Osteoblast (primary cell): ENCODE data around the gene FBXO24. TPM values are rescaled to one million over a fixed set of nuclear protein-coding genes. Genes with fewer than 3 reads are reported as not detected.

Experiments used
- DNase-seq: peaks from one replicate; pipeline ENCODE4 v3.0.0; 2011; ENCODE audit warnings: low spot score, mixed read lengths; ENCODE audit not compliant: insufficient read length; ENCODE audit errors: missing footprints
- H2AFZ ChIP-seq: 2 replicates; pipeline ENCODE4 v1.6.0; 2011; ENCODE audit warnings: mild to moderate bottlenecking, low read length
- H3K27ac ChIP-seq: 2 replicates; pipeline ENCODE4 v1.5.1; 2011; ENCODE audit warnings: mild to moderate bottlenecking, low read depth, low read length, moderate library complexity
- H3K27me3 ChIP-seq: 2 replicates; pipeline ENCODE4 v1.6.0; 2012; ENCODE audit warnings: mild to moderate bottlenecking, control low read depth, inconsistent platforms, low read length, moderate library complexity; ENCODE audit not compliant: insufficient read depth
- H3K36me3 ChIP-seq: 2 replicates; pipeline ENCODE4 v1.5.1; 2011; ENCODE audit warnings: mild to moderate bottlenecking, low read length, control low read depth, moderate library complexity; ENCODE audit not compliant: insufficient read depth
- H3K4me1 ChIP-seq: 2 replicates; pipeline ENCODE4 v1.5.1; 2011; ENCODE audit warnings: mild to moderate bottlenecking, low read length, control low read depth, moderate library complexity; ENCODE audit not compliant: insufficient read depth
- H3K4me2 ChIP-seq: 2 replicates; pipeline ENCODE4 v1.6.0; 2011; ENCODE audit warnings: mild to moderate bottlenecking, low read length; ENCODE audit not compliant: insufficient read depth
- H3K4me3 ChIP-seq: fragments of 200-600 bp; sonication (generic); 3 replicates; pipeline ENCODE4 v1.5.1; 2012; ENCODE audit warnings: mild to moderate bottlenecking, low read length, inconsistent platforms; ENCODE audit not compliant: insufficient read depth
- H3K79me2 ChIP-seq: 2 replicates; pipeline ENCODE4 v1.6.0; 2012; ENCODE audit warnings: mild to moderate bottlenecking, low read length, control low read depth, inconsistent platforms; ENCODE audit not compliant: insufficient read depth
- H3K9me3 ChIP-seq: 2 replicates; pipeline ENCODE4 v1.5.1; 2011; ENCODE audit warnings: low read depth, low read length, control low read depth
- H4K20me1 ChIP-seq: 2 replicates; pipeline ENCODE4 v1.6.0; 2012; ENCODE audit warnings: mild to moderate bottlenecking, low read length, control low read depth; ENCODE audit not compliant: insufficient read depth
- total RNA-seq: library from RNA; depleted of rRNA; stranded (reverse); fragments of >200 nt; gene quantifications from 2 replicates; pipeline ENCODE4 v1.2.3, GENCODE V29; 2012
- TF ChIP-seq, protein P1 (sequence below): IDR thresholded peaks from 2 replicates; pipeline ENCODE4 v1.5.1; 2011; ENCODE audit warnings: mild to moderate bottlenecking, low read depth, low read length, moderate library complexity; ENCODE audit errors: extremely low read depth

FBXO24 gene
- total RNA-seq, 1 donor = 0.36 TPM

- TF ChIP-seq, protein P1, sequence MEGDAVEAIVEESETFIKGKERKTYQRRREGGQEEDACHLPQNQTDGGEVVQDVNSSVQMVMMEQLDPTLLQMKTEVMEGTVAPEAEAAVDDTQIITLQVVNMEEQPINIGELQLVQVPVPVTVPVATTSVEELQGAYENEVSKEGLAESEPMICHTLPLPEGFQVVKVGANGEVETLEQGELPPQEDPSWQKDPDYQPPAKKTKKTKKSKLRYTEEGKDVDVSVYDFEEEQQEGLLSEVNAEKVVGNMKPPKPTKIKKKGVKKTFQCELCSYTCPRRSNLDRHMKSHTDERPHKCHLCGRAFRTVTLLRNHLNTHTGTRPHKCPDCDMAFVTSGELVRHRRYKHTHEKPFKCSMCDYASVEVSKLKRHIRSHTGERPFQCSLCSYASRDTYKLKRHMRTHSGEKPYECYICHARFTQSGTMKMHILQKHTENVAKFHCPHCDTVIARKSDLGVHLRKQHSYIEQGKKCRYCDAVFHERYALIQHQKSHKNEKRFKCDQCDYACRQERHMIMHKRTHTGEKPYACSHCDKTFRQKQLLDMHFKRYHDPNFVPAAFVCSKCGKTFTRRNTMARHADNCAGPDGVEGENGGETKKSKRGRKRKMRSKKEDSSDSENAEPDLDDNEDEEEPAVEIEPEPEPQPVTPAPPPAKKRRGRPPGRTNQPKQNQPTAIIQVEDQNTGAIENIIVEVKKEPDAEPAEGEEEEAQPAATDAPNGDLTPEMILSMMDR = no peak
- H3K79me2 ChIP-seq = peaks cover 5% of the 10 kb centered on the region
- no peak overlapping the region for H2AFZ ChIP-seq
- H4K20me1 ChIP-seq = no peaks in the 10 kb centered on the region
- H3K4me1 ChIP-seq = peaks cover 19% of the 10 kb centered on the region
- DNase-seq = no peak
- no peak overlapping the region for H3K27ac ChIP-seq
- no peak overlapping the region for H3K4me3 ChIP-seq
- H3K4me2 ChIP-seq = no peak overlapping the region
- H3K36me3 ChIP-seq = peaks cover 13% of the 10 kb centered on the region
- no peaks in the 10 kb centered on the region for H3K9me3 ChIP-seq
- no peaks in the 10 kb centered on the region for H3K27me3 ChIP-seq
These were observed 33.1 kb upstream of the FBXO24 start for GRCh38 chr7:100553032-100553431.

DNA sequence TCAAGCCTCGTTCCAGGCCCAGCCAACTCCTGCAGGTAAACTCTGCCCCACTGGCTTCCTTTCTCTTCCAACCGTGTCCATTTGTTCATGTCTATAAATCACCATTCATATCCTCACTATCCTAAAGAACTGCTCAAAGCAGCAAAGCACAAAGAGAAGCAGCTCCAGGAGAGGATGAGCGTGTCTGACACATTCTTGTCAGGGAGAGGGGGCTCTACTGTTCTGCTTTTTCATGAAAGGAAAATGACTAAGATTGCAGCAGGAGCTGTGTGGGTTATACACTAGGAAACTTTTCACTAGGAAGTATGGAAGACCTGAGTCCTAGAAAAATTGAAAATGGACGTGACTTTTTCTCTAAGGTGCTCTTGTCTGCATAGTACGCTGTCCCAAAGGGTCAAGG, 30.4 kb upstream of the FBXO24 start:
- Histone ChIP-seq H4K20me1 (no peaks in the 10 kb centered on the region), H3K4me2 (no peak overlapping the region), H3K4me1 (peaks cover 12% of the 10 kb centered on the region), H3K27me3 (no peaks in the 10 kb centered on the region), H3K79me2 (no peaks in the 10 kb centered on the region), H3K9me3 (no peaks in the 10 kb centered on the region), H2AFZ (no peak overlapping the region), H3K36me3 (peaks cover 16% of the 10 kb centered on the region), H3K4me3 (no peak overlapping the region), H3K27ac (no peak overlapping the region)
- DNase-seq = peak; percentile 56
- TF ChIP-seq, protein P1 = no peak

- peak; percentile 93 for DNase-seq
- no peaks in the 10 kb centered on the region for H3K27me3 ChIP-seq
These were observed 29.6 kb upstream of the FBXO24 start for GRCh38 chr7:100556541-100556940.

GRCh38 chr7:100559127-100559526, 27.0 kb upstream of the FBXO24 start:
- Histone ChIP-seq H2AFZ (no peak overlapping the region), H3K4me1 (peaks cover 12% of the 10 kb centered on the region), H3K27me3 (no peaks in the 10 kb centered on the region), H3K4me2 (no peak overlapping the region), H3K4me3 (no peak overlapping the region), H3K79me2 (no peaks in the 10 kb centered on the region), H3K9me3 (no peaks in the 10 kb centered on the region), H3K36me3 (peaks cover 3% of the 10 kb centered on the region), H4K20me1 (no peaks in the 10 kb centered on the region), H3K27ac (no peak overlapping the region)
- no peak for DNase-seq
- TF ChIP-seq, protein P1 = no peak

More at GRCh38 chr7:100556541-100556940, 29.6 kb upstream of the FBXO24 start:
- peak overlapping the region; percentile 80 for H2AFZ ChIP-seq
- H3K36me3 ChIP-seq = peaks cover 16% of the 10 kb centered on the region
- TF ChIP-seq, protein P1 = no peak
- no peaks in the 10 kb centered on the region for H3K79me2 ChIP-seq
- peak overlapping the region; percentile 26 for H3K4me2 ChIP-seq
- peak overlapping the region; percentile 55 for H3K27ac ChIP-seq
- no peaks in the 10 kb centered on the region for H3K9me3 ChIP-seq
- peaks cover 12% of the 10 kb centered on the region for H3K4me1 ChIP-seq
- H3K4me3 ChIP-seq = no peak overlapping the region
- H4K20me1 ChIP-seq = no peaks in the 10 kb centered on the region
